Thyroid gland (tissue), 4 donors: Measurements from ENCODE around the gene ZNF511. TPM values are rescaled to one million over a fixed set of nuclear protein-coding genes. Genes with fewer than 3 reads are reported as not detected.
A peak's percentile ranks its signal among the peaks of the same experiment; 100 is the strongest.

ENCODE experiments used
- DNase-seq, 2 donors: peaks; one replicate each; pipeline ENCODE4 v3.0.0-alpha.2; 2019
- H3K27ac ChIP-seq, 3 donors: fragments of 200-600 bp; sonication (generic); 1 replicate in 2 of 3; 2 replicates in 1 of 3; pipeline ENCODE4 v1.5.1; 2016 to 2019; ENCODE audit warnings: mild to moderate bottlenecking in 1 of 3, moderate library complexity in 1 of 3
- H3K27me3 ChIP-seq: fragments of 200-600 bp; sonication (generic); one replicate; pipeline ENCODE4 v1.5.1; 2019
- H3K36me3 ChIP-seq, 2 donors: fragments of 200-600 bp; sonication (generic); one replicate each; pipeline ENCODE4 v1.5.1; 2016 to 2019
- H3K4me1 ChIP-seq, 2 donors: fragments of 200-600 bp; sonication (generic); one replicate each; pipeline ENCODE4 v1.5.1; 2017 to 2019
- H3K4me3 ChIP-seq, 3 donors: fragments of 200-600 bp; sonication (generic); replicated peaks in 1 of 3; 1 replicate in 2 of 3; 2 replicates in 1 of 3; pipeline ENCODE4 v1.5.1; 2016; ENCODE audit warnings: mild to moderate bottlenecking in 1 of 3
- H3K9me3 ChIP-seq: fragments of 200-600 bp; sonication (generic); one replicate; pipeline ENCODE4 v1.5.1; 2017
- POLR2A ChIP-seq, 2 donors: fragments of 450-650 bp; IDR thresholded peaks; one replicate each; pipeline ENCODE4 v1.6.1; 2017; ENCODE audit warnings: antibody characterized with exemption in 2 of 2, mild to moderate bottlenecking in 2 of 2, moderate library complexity in 1 of 2
- WGBS, 2 donors: methylation state at CpG; one replicate each; pipeline ENCODE4 v1.1.5; 2017; 5-methylcytosine and 5-hydroxymethylcytosine counted together
- intact Hi-C: fragments of 100-400 bp; cut with DNase I; formaldehyde crosslinking; loops from one replicate; pipeline ENCODE4 v1.15.1; 2023
- total RNA-seq, 4 donors: library from RNA; depleted of rRNA; stranded (reverse); fragments of >200 nt; gene quantifications; one replicate each; pipeline ENCODE4 v1.2.3, GENCODE V29; 2016
- TF ChIP-seq, protein P1 (sequence below), 6 experiments: fragments of 200-600 bp in 3 of 6; fragments of 450-650 bp in 3 of 6; sonication (generic) in 3 of 6; IDR thresholded peaks; one replicate each; pipeline ENCODE4 v1.5.1; 2016 to 2019; ENCODE audit warnings: antibody characterized with exemption in 6 of 6, mild to moderate bottlenecking in 2 of 6, inconsistent platforms in 1 of 6, moderate library complexity in 1 of 6

ZNF511 gene
- total RNA-seq, 4 donors from 2014 or later: 22.0 to 53.6 (median 26.2) TPM

- TF ChIP-seq POLR2A (IDR thresholded peaks at IDR 0.05): no peak
- TF ChIP-seq, protein P1, sequence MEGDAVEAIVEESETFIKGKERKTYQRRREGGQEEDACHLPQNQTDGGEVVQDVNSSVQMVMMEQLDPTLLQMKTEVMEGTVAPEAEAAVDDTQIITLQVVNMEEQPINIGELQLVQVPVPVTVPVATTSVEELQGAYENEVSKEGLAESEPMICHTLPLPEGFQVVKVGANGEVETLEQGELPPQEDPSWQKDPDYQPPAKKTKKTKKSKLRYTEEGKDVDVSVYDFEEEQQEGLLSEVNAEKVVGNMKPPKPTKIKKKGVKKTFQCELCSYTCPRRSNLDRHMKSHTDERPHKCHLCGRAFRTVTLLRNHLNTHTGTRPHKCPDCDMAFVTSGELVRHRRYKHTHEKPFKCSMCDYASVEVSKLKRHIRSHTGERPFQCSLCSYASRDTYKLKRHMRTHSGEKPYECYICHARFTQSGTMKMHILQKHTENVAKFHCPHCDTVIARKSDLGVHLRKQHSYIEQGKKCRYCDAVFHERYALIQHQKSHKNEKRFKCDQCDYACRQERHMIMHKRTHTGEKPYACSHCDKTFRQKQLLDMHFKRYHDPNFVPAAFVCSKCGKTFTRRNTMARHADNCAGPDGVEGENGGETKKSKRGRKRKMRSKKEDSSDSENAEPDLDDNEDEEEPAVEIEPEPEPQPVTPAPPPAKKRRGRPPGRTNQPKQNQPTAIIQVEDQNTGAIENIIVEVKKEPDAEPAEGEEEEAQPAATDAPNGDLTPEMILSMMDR (IDR thresholded peaks at IDR 0.05): no peak
- intact Hi-C loops: loop anchor here (5.0 kb wide), 1 partner anchor 170 kb away; no protein-coding TSS in a partner anchor
- WGBS, 2 donors: 22 to 25% methylated on average over 18 to 24 of the region's 28 CpGs
- Histone ChIP-seq H3K4me3 (no peak overlapping the region), H3K27ac (no peak overlapping the region), H3K4me1 (peaks cover 6 to 18% of the 10 kb centered on the region in 2 donors), H3K27me3 (peaks cover 14% of the 10 kb centered on the region), H3K36me3 (no peaks in the 10 kb centered on the region), H3K9me3 (no peaks in the 10 kb centered on the region)
- no peak for DNase-seq
Observed at GRCh38 chr10:133326745-133327650, 18.3 kb downstream of the ZNF511 start.

DNA sequence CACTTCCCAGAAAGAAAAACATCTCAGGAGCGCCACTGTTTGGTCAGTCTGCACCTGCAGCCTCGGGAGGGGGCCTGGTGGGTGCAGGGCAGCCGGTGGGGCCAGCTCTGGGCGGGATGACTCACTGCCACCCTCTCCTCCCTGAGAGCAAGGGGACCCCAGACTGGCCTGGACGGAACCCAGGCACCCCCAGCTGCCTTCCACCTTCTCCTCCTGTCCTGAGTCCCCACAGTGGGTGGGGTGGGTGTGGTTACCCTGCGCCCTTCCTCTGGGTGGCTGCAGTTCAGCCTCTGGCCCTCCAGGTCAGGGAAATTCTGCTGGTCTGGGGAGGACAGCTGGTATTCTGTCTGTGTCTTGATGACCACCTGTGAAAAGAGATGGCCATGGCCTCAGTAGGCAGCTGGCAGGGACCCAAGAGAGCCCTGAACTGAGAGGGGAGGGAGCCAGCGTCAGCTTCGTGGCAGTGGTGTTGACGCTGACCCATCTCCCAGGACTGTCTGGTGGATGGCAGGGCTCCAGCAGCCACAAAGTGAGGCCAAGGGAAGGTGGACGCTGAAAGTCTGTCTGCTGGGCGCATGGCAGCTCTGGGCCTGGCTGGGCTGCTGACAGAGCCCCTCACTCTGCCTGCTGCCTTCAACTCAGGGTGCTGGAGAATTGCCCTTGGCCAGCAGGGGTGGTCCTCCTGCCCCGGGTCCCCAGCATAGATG is 19.1 kb downstream of the ZNF511 start:
- intact Hi-C loops: loop anchor here (5.0 kb wide), 1 partner anchor 169 kb away; no protein-coding TSS in a partner anchor
- WGBS, 2 donors: 20 to 43% methylated on average over 6 to 11 of the region's 12 CpGs
- Histone ChIP-seq H3K27ac (no peak overlapping the region), H3K36me3 (no peaks in the 10 kb centered on the region), H3K9me3 (no peaks in the 10 kb centered on the region), H3K4me3 (no peak overlapping the region), H3K27me3 (peaks cover 14% of the 10 kb centered on the region), H3K4me1 (peaks cover 6 to 18% of the 10 kb centered on the region in 2 donors)
- TF ChIP-seq, protein P1 (IDR thresholded peaks at IDR 0.05): no peak
- no peak for TF ChIP-seq POLR2A (IDR thresholded peaks at IDR 0.05)
- no peak for DNase-seq

DNA sequence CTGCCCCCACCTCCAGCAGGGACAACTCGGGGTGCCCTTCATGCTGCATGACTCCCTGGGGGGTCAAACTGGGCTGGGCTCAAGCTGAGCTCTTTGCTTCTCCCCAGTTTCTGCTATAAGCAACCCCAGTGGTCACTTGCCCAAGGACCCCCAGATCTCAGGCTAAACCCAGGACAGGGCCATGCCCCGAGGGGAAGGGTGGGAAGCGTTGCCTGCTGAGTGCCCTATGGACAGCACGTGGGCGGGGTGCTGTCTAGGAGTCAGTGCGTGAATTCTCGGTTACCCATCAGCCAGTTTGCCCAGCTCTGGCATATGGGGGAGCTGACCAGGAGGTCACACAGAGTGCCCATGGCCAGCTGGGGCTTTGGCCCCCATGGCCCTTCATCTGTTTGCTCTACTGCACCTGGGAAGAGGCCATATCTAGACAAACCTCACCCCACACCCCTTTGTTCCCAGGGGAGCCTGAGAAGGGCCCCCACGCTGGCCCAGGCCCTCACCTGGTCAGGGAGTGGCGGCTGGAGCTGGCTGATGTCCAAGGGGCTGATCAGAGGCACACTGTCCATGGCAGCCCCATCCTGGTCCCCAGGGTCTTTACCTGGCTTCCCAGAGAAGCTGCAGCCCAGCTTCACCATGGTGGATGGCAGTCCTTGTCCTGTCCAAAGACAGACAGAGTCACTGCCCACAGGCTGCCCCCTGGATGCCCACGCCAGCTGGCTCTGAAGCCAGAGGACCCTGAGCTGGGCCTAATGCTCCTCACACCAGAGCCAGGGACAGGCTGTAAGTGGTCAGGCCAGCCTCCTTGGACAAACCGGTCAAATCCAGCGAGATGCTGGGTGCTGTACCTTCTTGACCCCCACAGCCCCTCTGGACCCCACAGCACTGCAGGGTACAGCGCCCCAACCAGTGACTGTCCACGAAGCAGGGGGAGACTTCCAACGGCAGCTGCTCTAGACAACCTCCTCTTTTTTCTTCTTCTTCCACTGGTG is 19.9 kb downstream of the ZNF511 start:
- H3K27ac ChIP-seq: no peak overlapping the region
- peaks cover 14% of the 10 kb centered on the region for H3K27me3 ChIP-seq
- 80 to 91% methylated on average over 14 to 15 of the region's 15 CpGs for whole genome bisulfite sequencing, 2 donors
- TF ChIP-seq, protein P1 (IDR thresholded peaks at IDR 0.05): no peak
- no peak for TF ChIP-seq POLR2A (IDR thresholded peaks at IDR 0.05)
- no peaks in the 10 kb centered on the region for H3K9me3 ChIP-seq
- no peak overlapping the region for H3K4me3 ChIP-seq
- no peak for DNase-seq
- intact Hi-C loops: loop anchor here (5.0 kb wide), 1 partner anchor 169 kb away; no protein-coding TSS in a partner anchor
- H3K36me3 ChIP-seq: no peaks in the 10 kb centered on the region
- peaks cover 6 to 18% of the 10 kb centered on the region in 2 donors for H3K4me1 ChIP-seq

DNA sequence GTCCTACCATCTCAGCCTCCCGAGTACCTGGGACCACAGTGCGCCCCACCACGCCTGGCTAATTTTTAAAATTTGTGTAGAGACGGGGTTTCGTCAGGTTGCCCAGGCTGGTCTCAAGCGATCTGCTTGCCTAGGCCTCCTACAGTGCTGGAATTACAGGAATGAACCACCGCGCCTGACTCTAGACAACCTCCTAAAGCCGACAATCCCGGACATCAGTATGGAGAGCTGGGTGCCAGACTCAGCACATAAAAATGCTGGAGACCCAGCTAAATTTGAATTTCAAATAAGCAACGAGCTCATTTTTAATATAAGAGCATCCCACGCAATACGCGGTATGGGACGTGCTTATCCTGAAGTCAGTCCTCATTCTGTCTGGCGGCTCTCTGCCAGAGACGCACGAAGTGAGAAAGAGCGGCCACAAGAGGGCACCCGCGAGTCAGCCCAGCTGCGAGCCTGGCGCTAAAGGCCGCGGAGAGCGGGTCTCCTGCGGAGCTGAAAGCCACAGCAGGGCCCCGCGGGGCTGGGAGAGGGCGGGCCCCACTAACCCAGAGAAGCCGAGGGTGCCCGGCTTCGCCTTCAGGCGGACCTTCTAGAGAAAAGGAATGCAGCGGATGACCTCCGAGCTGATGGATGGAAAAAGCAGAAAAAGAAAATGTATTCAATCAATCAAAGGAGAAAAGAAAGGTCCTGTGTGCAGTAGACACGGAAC is 20.9 kb downstream of the ZNF511 start:
- TF ChIP-seq, protein P1 (IDR thresholded peaks at IDR 0.05): peak; percentile 68 to 99 (median 86)
- no peak for TF ChIP-seq POLR2A (IDR thresholded peaks at IDR 0.05)
- peaks cover 6 to 17% of the 10 kb centered on the region in 2 donors for H3K4me1 ChIP-seq
- intact Hi-C loops: loop anchor here (5.0 kb wide), 1 partner anchor 168 kb away; no protein-coding TSS in a partner anchor
- no peaks in the 10 kb centered on the region for H3K9me3 ChIP-seq
- H3K4me3 ChIP-seq: no peak overlapping the region
- WGBS, 2 donors: 9% methylated on average over 31 to 37 of the region's 37 CpGs
- peaks cover 15% of the 10 kb centered on the region for H3K27me3 ChIP-seq
- no peak overlapping the region for H3K27ac ChIP-seq
- H3K36me3 ChIP-seq: no peaks in the 10 kb centered on the region
- peak; percentile 81 to 86 for DNase-seq
